Measurements from ENCODE around the gene RBM44.

Gene RBM44

DNA sequence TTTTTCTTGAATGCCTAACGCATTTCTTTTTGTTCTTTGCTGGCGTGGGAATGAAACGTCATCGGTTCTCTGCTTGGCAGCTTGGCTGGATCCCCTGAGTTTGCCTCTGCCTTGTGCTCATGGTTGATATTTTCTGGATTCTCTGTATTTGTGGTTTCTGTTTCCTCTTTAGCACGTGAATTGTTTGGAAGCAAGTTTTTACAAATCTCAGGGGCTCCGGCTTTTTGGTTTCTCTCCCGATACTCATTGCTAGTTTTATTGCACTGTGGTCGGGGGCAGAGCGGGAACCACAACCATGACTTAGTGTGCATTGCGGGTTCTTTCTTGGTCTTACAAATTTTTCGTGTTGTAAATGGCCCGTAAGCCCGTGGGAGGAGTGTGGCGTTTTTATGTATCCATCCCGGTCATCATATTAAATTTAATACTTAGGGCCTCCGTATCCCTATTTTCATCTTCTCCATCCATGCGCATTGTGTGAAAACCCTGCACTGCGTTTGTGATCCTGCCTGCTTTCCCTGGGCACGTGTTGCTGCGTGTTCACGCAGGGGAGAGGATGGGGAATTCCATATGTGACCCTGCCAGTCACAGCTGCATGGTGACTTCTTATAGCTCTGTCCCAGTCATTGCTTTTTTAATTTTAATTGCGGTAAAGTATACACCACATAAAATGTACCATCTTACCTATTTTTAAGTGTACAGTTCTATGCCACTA lies 70.2 kb downstream of the RBM44 start:
- Histone ChIP-seq H3K4me1 (ENCODE audit: control insufficient read depth in 1 of 2, insufficient read depth in 2 of 2, low read length in 2 of 2) (peaks cover 27 to 28% of the 10 kb centered on the region in 2 donors), H3K27me3 (ENCODE audit: control insufficient read depth in 1 of 2, insufficient read depth in 2 of 2, low read length in 2 of 2) (no peaks in the 10 kb centered on the region), H3K36me3 (ENCODE audit: control insufficient read depth in 1 of 2, insufficient read depth in 2 of 2, low read length in 2 of 2) (no peaks in the 10 kb centered on the region), H3K4me3 (ENCODE audit: low read depth in 1 of 2, low read length in 2 of 2) (no peak overlapping the region), H3K9ac (ENCODE audit: low read depth in 1 of 2, low read length in 2 of 2) (no peak overlapping the region), H3K27ac (ENCODE audit: low read depth, low read length) (no peak overlapping the region), H3K9me3 (ENCODE audit: control insufficient read depth in 1 of 2, low read length in 2 of 2) (no peaks in the 10 kb centered on the region)

DNA sequence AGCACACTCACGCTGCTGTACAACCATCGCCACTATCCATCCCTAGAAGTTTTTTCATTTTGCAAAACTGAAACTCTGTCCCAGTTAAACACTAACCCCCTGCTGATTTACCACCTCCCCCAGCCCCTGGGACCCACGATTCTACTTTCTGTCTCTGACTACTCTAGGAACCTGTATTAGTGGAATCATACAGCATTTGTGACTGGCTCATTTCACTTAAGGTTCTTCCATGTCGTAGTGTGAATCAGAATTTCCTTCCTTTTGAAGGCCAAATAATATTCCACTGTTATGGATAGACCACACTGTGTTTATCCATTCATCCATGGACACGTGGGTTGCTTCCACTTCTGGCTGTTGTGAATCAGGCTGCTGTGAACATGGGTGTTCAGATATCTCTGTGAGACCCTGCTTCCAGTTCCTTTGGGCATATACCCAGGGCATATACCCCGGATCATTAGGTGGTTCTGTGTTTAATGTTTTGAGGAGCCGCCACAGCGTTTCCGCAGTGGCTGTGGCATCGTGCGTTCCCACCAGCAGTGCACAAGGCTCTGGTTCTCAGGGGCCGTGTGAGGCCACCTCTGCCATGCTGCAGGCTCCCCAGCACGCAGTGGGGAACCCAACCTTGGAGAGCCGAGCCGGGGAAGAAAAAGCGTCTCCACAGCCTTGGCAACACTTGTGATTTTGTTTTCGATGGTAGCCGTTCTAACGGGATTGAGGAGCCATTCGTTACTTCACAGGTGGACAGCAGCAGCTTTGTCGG lies 70.9 kb downstream of the RBM44 start:
- Histone ChIP-seq H3K4me1 (ENCODE audit: control insufficient read depth in 1 of 2, insufficient read depth in 2 of 2, low read length in 2 of 2) (peaks cover 20% of the 10 kb centered on the region in 2 donors), H3K9ac (ENCODE audit: low read depth in 1 of 2, low read length in 2 of 2) (no peak overlapping the region), H3K9me3 (ENCODE audit: control insufficient read depth in 1 of 2, low read length in 2 of 2) (no peaks in the 10 kb centered on the region), H3K27me3 (ENCODE audit: control insufficient read depth in 1 of 2, insufficient read depth in 2 of 2, low read length in 2 of 2) (no peaks in the 10 kb centered on the region), H3K36me3 (ENCODE audit: control insufficient read depth in 1 of 2, insufficient read depth in 2 of 2, low read length in 2 of 2) (peaks cover 0 to 2% of the 10 kb centered on the region in 2 donors), H3K4me3 (ENCODE audit: low read depth in 1 of 2, low read length in 2 of 2) (no peak overlapping the region), H3K27ac (ENCODE audit: low read depth, low read length) (no peak overlapping the region)

- no peaks in the 10 kb centered on the region for H3K27me3 ChIP-seq (ENCODE audit: control insufficient read depth in 1 of 2, insufficient read depth in 2 of 2, low read length in 2 of 2)
- H3K9me3 ChIP-seq (ENCODE audit: control insufficient read depth in 1 of 2, low read length in 2 of 2) = no peaks in the 10 kb centered on the region
- H3K4me1 ChIP-seq (ENCODE audit: control insufficient read depth in 1 of 2, insufficient read depth in 2 of 2, low read length in 2 of 2) = peaks cover 14 to 15% of the 10 kb centered on the region in 2 donors
- no peak overlapping the region for H3K27ac ChIP-seq (ENCODE audit: low read depth, low read length)
- H3K4me3 ChIP-seq (ENCODE audit: low read depth in 1 of 2, low read length in 2 of 2) = no peak overlapping the region
- H3K36me3 ChIP-seq (ENCODE audit: control insufficient read depth in 1 of 2, insufficient read depth in 2 of 2, low read length in 2 of 2) = peaks cover 0 to 3% of the 10 kb centered on the region in 2 donors
- H3K9ac ChIP-seq (ENCODE audit: low read depth in 1 of 2, low read length in 2 of 2) = no peak overlapping the region
Observed at GRCh38 chr2:237870126-237870525, 71.5 kb downstream of the RBM44 start.

GRCh38 chr2:237870754-237871651 lies 72.4 kb downstream of the RBM44 start:
- Histone ChIP-seq H3K27me3 (ENCODE audit: control insufficient read depth in 1 of 2, insufficient read depth in 2 of 2, low read length in 2 of 2) (no peaks in the 10 kb centered on the region), H3K4me1 (ENCODE audit: control insufficient read depth in 1 of 2, insufficient read depth in 2 of 2, low read length in 2 of 2) (peaks cover 5 to 7% of the 10 kb centered on the region in 2 donors), H3K9me3 (ENCODE audit: control insufficient read depth in 1 of 2, low read length in 2 of 2) (no peaks in the 10 kb centered on the region), H3K27ac (ENCODE audit: low read depth, low read length) (no peak overlapping the region), H3K4me3 (ENCODE audit: low read depth in 1 of 2, low read length in 2 of 2) (no peak overlapping the region), H3K36me3 (ENCODE audit: control insufficient read depth in 1 of 2, insufficient read depth in 2 of 2, low read length in 2 of 2) (peaks cover 0 to 3% of the 10 kb centered on the region in 2 donors), H3K9ac (ENCODE audit: low read depth in 1 of 2, low read length in 2 of 2) (no peak overlapping the region)

DNA sequence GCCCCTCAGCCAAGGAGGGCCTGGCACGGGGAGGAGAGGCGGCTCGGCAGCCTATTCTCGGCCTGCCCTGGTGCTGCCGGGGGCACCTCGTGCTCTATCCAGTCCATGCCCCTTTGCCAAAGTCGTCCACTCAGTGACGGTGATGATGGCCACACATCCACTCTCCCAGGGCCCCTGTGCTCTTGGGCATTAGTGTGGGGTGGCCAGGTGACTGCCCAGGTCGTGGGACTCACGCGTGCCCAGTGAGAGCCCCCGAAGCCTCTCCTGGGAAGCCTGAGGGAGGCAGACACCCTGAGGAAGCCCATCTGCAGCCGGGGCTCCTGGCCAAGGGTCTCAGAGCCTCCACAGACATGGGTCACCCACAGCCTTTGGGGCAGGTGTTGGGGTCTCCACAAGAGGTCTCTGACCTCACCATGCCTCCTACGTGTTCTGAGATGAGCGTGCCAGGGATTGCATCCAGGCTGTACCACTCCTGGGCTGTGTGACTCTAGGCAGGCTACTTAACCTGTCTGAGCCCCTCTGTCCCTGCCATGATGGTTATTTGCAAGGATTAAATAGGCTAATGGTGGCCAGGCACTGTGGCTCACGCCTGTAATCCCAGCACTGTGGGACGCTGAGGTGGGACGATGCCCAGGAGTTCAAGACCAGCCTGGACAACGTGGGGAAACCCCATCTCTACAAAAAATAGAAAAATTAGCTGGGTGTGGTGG lies 73.8 kb downstream of the RBM44 start:
- H3K9me3 ChIP-seq (ENCODE audit: control insufficient read depth in 1 of 2, low read length in 2 of 2) = no peaks in the 10 kb centered on the region
- no peak overlapping the region for H3K9ac ChIP-seq (ENCODE audit: low read depth in 1 of 2, low read length in 2 of 2)
- no peaks in the 10 kb centered on the region for H3K27me3 ChIP-seq (ENCODE audit: control insufficient read depth in 1 of 2, insufficient read depth in 2 of 2, low read length in 2 of 2)
- H3K4me1 ChIP-seq (ENCODE audit: control insufficient read depth in 1 of 2, insufficient read depth in 2 of 2, low read length in 2 of 2) = no peaks in the 10 kb centered on the region
- H3K27ac ChIP-seq (ENCODE audit: low read depth, low read length) = no peak overlapping the region
- no peak overlapping the region for H3K4me3 ChIP-seq (ENCODE audit: low read depth in 1 of 2, low read length in 2 of 2)
- H3K36me3 ChIP-seq (ENCODE audit: control insufficient read depth in 1 of 2, insufficient read depth in 2 of 2, low read length in 2 of 2) = peaks cover 0 to 3% of the 10 kb centered on the region in 2 donors

- Histone ChIP-seq H3K27me3 (ENCODE audit: control insufficient read depth in 1 of 2, insufficient read depth in 2 of 2, low read length in 2 of 2) (no peaks in the 10 kb centered on the region), H3K27ac (ENCODE audit: low read depth, low read length) (no peak overlapping the region), H3K9ac (ENCODE audit: low read depth in 1 of 2, low read length in 2 of 2) (no peak overlapping the region), H3K4me1 (ENCODE audit: control insufficient read depth in 1 of 2, insufficient read depth in 2 of 2, low read length in 2 of 2) (no peaks in the 10 kb centered on the region), H3K9me3 (ENCODE audit: control insufficient read depth in 1 of 2, low read length in 2 of 2) (no peaks in the 10 kb centered on the region), H3K4me3 (ENCODE audit: low read depth in 1 of 2, low read length in 2 of 2) (no peak overlapping the region), H3K36me3 (ENCODE audit: control insufficient read depth in 1 of 2, insufficient read depth in 2 of 2, low read length in 2 of 2) (peaks cover 0 to 3% of the 10 kb centered on the region in 2 donors)
Observed at GRCh38 chr2:237873421-237873831, 74.8 kb downstream of the RBM44 start.

DNA sequence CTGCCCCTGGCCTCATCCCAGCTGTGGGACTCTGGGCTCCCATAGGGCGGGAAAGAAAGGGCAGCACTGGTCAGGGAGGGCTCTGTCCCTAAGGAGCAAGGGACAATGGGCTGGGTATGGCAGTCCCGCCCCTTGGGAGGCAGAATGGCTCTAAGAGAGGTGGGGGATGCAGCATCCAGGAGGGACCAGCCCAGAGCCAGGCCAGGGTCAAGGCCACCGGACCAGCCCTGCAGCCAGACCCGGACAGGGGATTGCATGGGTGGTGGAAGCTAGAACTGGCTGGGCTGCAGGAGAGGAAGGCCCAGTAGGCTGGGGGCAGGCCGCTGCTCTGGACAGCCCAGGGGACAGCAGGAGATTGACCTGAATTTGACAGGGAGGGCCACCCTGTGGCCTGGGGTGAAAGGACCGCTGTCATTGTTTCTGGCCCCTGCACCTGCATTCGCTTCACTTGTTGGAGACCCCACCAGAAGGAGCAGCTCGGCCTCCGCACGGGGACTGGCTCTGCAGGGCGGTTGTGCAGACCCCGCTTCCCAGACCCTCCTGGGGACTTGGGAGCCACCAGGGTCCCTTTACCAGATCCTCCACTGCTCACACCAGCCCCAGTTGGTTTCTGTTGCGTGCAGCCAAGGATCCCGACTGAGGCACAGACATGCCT lies 75.4 kb downstream of the RBM44 start:
- H3K36me3 ChIP-seq (ENCODE audit: control insufficient read depth in 1 of 2, insufficient read depth in 2 of 2, low read length in 2 of 2) = peaks cover 0 to 3% of the 10 kb centered on the region in 2 donors

DNA sequence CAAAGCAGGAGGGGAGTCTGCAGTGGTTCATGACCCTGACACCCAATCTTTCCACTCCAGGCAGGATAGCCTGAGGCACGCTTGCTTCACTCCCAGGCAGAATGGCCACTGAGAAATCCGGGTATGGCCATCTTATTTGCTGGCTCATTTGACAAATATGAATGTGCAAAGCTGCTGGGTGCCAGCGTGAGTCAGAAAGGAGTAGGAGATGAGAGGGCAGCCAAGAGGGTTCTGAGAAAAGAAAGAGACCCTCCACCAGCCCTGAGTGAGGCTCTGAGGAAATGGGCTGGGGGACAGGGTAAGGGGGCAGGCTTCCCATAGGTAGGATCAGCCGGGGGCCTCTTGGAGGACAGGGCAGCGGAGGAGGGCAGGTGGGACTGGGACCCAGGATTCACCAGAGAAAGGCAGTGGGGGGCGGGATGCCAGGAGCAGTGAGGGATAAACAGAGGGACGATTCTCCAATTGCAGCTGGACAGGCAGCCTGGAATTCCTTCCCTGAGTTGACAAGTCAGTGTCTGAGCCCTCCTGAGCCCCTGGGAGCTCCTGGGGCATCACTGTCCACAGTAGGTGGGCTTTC lies 76.1 kb downstream of the RBM44 start:
- no peaks in the 10 kb centered on the region for H3K27me3 ChIP-seq (ENCODE audit: control insufficient read depth in 1 of 2, insufficient read depth in 2 of 2, low read length in 2 of 2)
- H3K27ac ChIP-seq (ENCODE audit: low read depth, low read length) = no peak overlapping the region
- peaks cover 0 to 3% of the 10 kb centered on the region in 2 donors for H3K36me3 ChIP-seq (ENCODE audit: control insufficient read depth in 1 of 2, insufficient read depth in 2 of 2, low read length in 2 of 2)
- no peaks in the 10 kb centered on the region for H3K4me1 ChIP-seq (ENCODE audit: control insufficient read depth in 1 of 2, insufficient read depth in 2 of 2, low read length in 2 of 2)
- H3K9ac ChIP-seq (ENCODE audit: low read depth in 1 of 2, low read length in 2 of 2) = no peak overlapping the region
- H3K4me3 ChIP-seq (ENCODE audit: low read depth in 1 of 2, low read length in 2 of 2) = no peak overlapping the region
- H3K9me3 ChIP-seq (ENCODE audit: control insufficient read depth in 1 of 2, low read length in 2 of 2) = no peaks in the 10 kb centered on the region

More for the DNA sequence above, 75.4 kb downstream of the RBM44 start:
- Histone ChIP-seq H3K9me3 (ENCODE audit: control insufficient read depth in 1 of 2, low read length in 2 of 2) (no peaks in the 10 kb centered on the region), H3K4me3 (ENCODE audit: low read depth in 1 of 2, low read length in 2 of 2) (no peak overlapping the region), H3K9ac (ENCODE audit: low read depth in 1 of 2, low read length in 2 of 2) (no peak overlapping the region), H3K27me3 (ENCODE audit: control insufficient read depth in 1 of 2, insufficient read depth in 2 of 2, low read length in 2 of 2) (no peaks in the 10 kb centered on the region), H3K27ac (ENCODE audit: low read depth, low read length) (no peak overlapping the region), H3K4me1 (ENCODE audit: control insufficient read depth in 1 of 2, insufficient read depth in 2 of 2, low read length in 2 of 2) (no peaks in the 10 kb centered on the region)
